ENCODE measurements around the gene VPS37C. TPM values are rescaled to one million over a fixed set of nuclear protein-coding genes. Genes with fewer than 3 reads are reported as not detected.

VPS37C gene
- total RNA-seq, 6 donors from 2014 or later, result 14.7 to 42.0 (median 24.3) TPM

DNA sequence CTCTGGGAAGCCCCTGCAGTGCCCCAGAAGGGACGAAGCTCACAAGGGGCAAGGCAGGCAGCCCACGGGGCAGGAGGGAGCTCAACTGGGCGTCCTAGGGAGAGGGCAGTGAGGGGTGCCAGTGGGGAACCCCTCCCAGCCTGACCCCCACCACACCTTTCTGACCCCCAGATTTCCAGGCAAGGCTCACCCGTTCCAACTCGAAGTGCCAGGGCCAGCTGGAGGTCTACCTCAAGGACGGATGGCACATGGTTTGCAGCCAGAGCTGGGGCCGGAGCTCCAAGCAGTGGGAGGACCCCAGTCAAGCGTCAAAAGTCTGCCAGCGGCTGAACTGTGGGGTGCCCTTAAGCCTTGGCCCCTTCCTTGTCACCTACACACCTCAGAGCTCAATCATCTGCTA is 43.2 kb downstream of the VPS37C start:
- DNase-seq (no peak), ATAC-seq (ENCODE audit: low FRiP score in 2 of 2) (no peak)
- 86 to 93% methylated on average over 9 of the region's 9 CpGs for WGBS, 2 donors
- Histone ChIP-seq H3K9me3 (no peaks in the 10 kb centered on the region), H3K36me3 (no peaks in the 10 kb centered on the region), H3K27ac (no peak overlapping the region), H3K4me1 (no peaks in the 10 kb centered on the region), H3K27me3 (no peaks in the 10 kb centered on the region), H3K4me3 (no peak overlapping the region)
- TF ChIP-seq POLR2A (IDR thresholded peaks at IDR 0.05) (no peak), POLR2AphosphoS5 (IDR thresholded peaks at IDR 0.05) (no peak), EP300 (IDR thresholded peaks at IDR 0.05) (no peak)
- TF ChIP-seq, protein P1, sequence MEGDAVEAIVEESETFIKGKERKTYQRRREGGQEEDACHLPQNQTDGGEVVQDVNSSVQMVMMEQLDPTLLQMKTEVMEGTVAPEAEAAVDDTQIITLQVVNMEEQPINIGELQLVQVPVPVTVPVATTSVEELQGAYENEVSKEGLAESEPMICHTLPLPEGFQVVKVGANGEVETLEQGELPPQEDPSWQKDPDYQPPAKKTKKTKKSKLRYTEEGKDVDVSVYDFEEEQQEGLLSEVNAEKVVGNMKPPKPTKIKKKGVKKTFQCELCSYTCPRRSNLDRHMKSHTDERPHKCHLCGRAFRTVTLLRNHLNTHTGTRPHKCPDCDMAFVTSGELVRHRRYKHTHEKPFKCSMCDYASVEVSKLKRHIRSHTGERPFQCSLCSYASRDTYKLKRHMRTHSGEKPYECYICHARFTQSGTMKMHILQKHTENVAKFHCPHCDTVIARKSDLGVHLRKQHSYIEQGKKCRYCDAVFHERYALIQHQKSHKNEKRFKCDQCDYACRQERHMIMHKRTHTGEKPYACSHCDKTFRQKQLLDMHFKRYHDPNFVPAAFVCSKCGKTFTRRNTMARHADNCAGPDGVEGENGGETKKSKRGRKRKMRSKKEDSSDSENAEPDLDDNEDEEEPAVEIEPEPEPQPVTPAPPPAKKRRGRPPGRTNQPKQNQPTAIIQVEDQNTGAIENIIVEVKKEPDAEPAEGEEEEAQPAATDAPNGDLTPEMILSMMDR (IDR thresholded peaks at IDR 0.05), result no peak

GRCh38 chr11:61117168-61117520 is 44.1 kb downstream of the VPS37C start:
- Histone ChIP-seq H3K9me3 (no peaks in the 10 kb centered on the region), H3K27me3 (no peaks in the 10 kb centered on the region), H3K27ac (no peak overlapping the region), H3K4me3 (no peak overlapping the region), H3K36me3 (no peaks in the 10 kb centered on the region), H3K4me1 (no peaks in the 10 kb centered on the region)
- no peak for DNase-seq
- WGBS, 2 donors, result 92 to 96% methylated on average over 2 of the region's 2 CpGs
- no peak for ATAC-seq (ENCODE audit: low FRiP score in 2 of 2)
- TF ChIP-seq POLR2A (IDR thresholded peaks at IDR 0.05) (no peak), POLR2AphosphoS5 (IDR thresholded peaks at IDR 0.05) (no peak), EP300 (IDR thresholded peaks at IDR 0.05) (no peak)
- TF ChIP-seq, protein P1 (IDR thresholded peaks at IDR 0.05), result no peak

DNA sequence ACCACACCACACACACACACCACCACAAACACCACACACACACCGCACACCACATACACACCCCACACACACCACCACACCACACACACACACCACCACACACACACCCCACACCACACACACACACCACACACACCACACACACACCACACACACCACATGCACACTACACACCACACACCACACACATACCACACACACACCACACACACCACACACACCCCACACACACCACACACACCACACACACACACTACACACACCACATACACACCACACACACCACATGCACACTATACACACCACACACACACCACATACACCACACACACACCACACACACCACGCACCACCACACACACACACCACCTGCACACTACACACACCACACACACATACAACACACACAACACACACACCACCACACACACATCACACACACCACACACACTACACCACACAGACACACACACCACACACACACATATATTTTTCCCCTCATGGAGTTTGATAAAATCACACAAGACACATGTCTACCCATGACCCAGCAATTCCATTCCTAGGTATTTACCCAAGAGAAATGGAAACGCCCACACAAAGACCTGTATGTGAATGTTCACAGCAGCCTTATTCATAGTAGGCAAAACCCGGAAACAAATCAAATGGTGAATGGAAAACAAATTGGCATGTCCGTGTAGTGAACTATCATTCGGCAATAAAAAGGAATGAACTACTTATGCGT is 44.6 kb downstream of the VPS37C start:
- Histone ChIP-seq H3K36me3 (no peaks in the 10 kb centered on the region), H3K9me3 (no peaks in the 10 kb centered on the region), H3K27ac (no peak overlapping the region), H3K4me3 (no peak overlapping the region), H3K4me1 (peaks cover 0 to under 1% (median 0%) of the 10 kb centered on the region in 4 donors), H3K27me3 (no peaks in the 10 kb centered on the region)
- DNase-seq (no peak), ATAC-seq (ENCODE audit: low FRiP score in 2 of 2) (no peak)
- WGBS, 2 donors, result 87 to 89% methylated on average over 7 of the region's 7 CpGs
- TF ChIP-seq EP300 (IDR thresholded peaks at IDR 0.05), result no peak
- no peak for TF ChIP-seq POLR2A (IDR thresholded peaks at IDR 0.05)
- no peak for TF ChIP-seq POLR2AphosphoS5 (IDR thresholded peaks at IDR 0.05)
- TF ChIP-seq, protein P1 (IDR thresholded peaks at IDR 0.05), result no peak

GRCh38 chr11:61115498-61116224 is 45.6 kb downstream of the VPS37C start:
- H3K4me1 ChIP-seq, result peaks cover 0 to 3% (median 0%) of the 10 kb centered on the region in 4 donors
- no peak overlapping the region for H3K4me3 ChIP-seq
- no peaks in the 10 kb centered on the region for H3K27me3 ChIP-seq
- DNase-seq (no peak), ATAC-seq (ENCODE audit: low FRiP score in 2 of 2) (no peak)
- H3K36me3 ChIP-seq, result no peaks in the 10 kb centered on the region
- no peak overlapping the region for H3K27ac ChIP-seq
- no peaks in the 10 kb centered on the region for H3K9me3 ChIP-seq
- 87 to 92% methylated on average over 15 to 21 of the region's 21 CpGs for WGBS, 2 donors
- TF ChIP-seq POLR2AphosphoS5 (IDR thresholded peaks at IDR 0.05) (no peak), EP300 (IDR thresholded peaks at IDR 0.05) (no peak), POLR2A (IDR thresholded peaks at IDR 0.05) (no peak)
- TF ChIP-seq, protein P1 (IDR thresholded peaks at IDR 0.05), result no peak

All from upper lobe of left lung (tissue), 6 donors.